Adrenal gland (tissue), 12 donors: Measurements from ENCODE around the gene TMEM91. TPM values are rescaled to one million over a fixed set of nuclear protein-coding genes. Genes with fewer than 3 reads are reported as not detected.
A peak's percentile ranks its signal among the peaks of the same experiment; 100 is the strongest.

Experiments
- DNase-seq, 7 donors: peaks; one replicate each; pipeline ENCODE4 v3.0.0-alpha.2; 2019 to 2020
- H3K27ac ChIP-seq, 5 donors: fragments of 200-600 bp; sonication (generic) in 4 of 5; 1 replicate in 3 of 5; 2 replicates in 2 of 5; pipeline versions ENCODE4 v1.5.1 to v1.8.0; 2016 to 2020; ENCODE audit warnings: mild to moderate bottlenecking in 1 of 5
- H3K27me3 ChIP-seq: fragments of 200-600 bp; 2 replicates; pipeline ENCODE4 v1.8.0; 2021
- H3K36me3 ChIP-seq, 2 donors: fragments of 200-600 bp; replicated peaks in 1 of 2; 1 replicate in 1 of 2; 2 replicates in 1 of 2; pipeline versions ENCODE4 v1.5.1 to v1.8.0; 2018 to 2022
- H3K4me1 ChIP-seq, 2 donors: fragments of 200-600 bp; replicated peaks in 1 of 2; 1 replicate in 1 of 2; 2 replicates in 1 of 2; pipeline versions ENCODE4 v1.5.1 to v1.8.0; 2018 to 2021
- H3K4me3 ChIP-seq, 4 donors: fragments of 200-600 bp; sonication (generic) in 3 of 4; one replicate each; pipeline ENCODE4 v1.5.1; 2016 to 2018
- H3K9me3 ChIP-seq, 3 donors: fragments of 200-600 bp; sonication (generic) in 1 of 3; replicated peaks in 1 of 3; 1 replicate in 2 of 3; 2 replicates in 1 of 3; pipeline versions ENCODE4 v1.5.1 to v1.8.0; 2016 to 2021
- POLR2A ChIP-seq, 2 donors: fragments of 450-650 bp; IDR thresholded peaks; one replicate each; pipeline ENCODE4 v1.6.1; 2017; ENCODE audit warnings: antibody characterized with exemption in 2 of 2, mild to moderate bottlenecking in 2 of 2, moderate library complexity in 1 of 2
- whole genome bisulfite sequencing, 4 donors: extraction: QIAGEN DNeasy Blood & Tissue Kit in 2 of 4; methylation state at CpG; one replicate each; pipeline versions ENCODE4 v1.1.5 to v1.1.7; 2013 to 2017; 5-methylcytosine and 5-hydroxymethylcytosine counted together
- intact Hi-C, 2 donors: fragments of 100-400 bp; cut with DNase I; formaldehyde crosslinking; loops; one replicate each; pipeline versions ENCODE4 v1.14.1 to v1.15.0; 2022 to 2023
- polyA plus RNA-seq, 3 donors: library from polyadenylated mRNA; stranded (reverse); fragments of 200-250 nt in 2 of 3; fragments of 350-450 nt in 1 of 3; fragmentation: Illumina TruSeq in 1 of 3; extraction: RNeasy Lipid Tissue Mini Kit (QIAGEN cat#74804) in 1 of 3; gene quantifications; one replicate each; pipeline ENCODE4 v1.2.3, GENCODE V29; 2013 to 2014
- total RNA-seq, 9 donors: library from RNA; depleted of rRNA in 4 of 9; stranded (reverse); fragments of >200 nt in 4 of 9; fragments of 120-200 nt in 1 of 9; fragmentation: NEBNext Ultra II Directional in 1 of 9; extraction: Animal tissue kit (Norgen Biotek cat#: 25700) in 1 of 9; gene quantifications; one replicate each; pipeline versions ENCODE4 v1.1.0 to v1.2.4, GENCODE V29; 2013 to 2023
- TF ChIP-seq, protein P1 (sequence below), 6 experiments: fragments of 450-650 bp in 4 of 6; fragments of 200-600 bp in 2 of 6; sonication (generic) in 1 of 6; IDR thresholded peaks; 1 replicate in 5 of 6; 2 replicates in 1 of 6; pipeline versions ENCODE4 v1.5.1 to v1.8.0; 2016 to 2021; ENCODE audit warnings: antibody characterized with exemption in 6 of 6, mild to moderate bottlenecking in 2 of 6, moderate library complexity in 1 of 6
- donor health status: healthy with polysubstance abuse.
- donor health status: Bipolar disorder and iron deficiency.
- donor health status: DM: yes; HTN: yes; CAD: no.
- donor health status: DM: no; HTN: no; CAD: no.
- donor health status: DM: no; HTN: no; CAD: no.
- donor health status: DM: yes; HTN: yes; CAD: no.

Gene TMEM91
- total and polyA plus RNA-seq, 12 donors, result 1.9 to 88.6 (median 9.6) TPM

DNA sequence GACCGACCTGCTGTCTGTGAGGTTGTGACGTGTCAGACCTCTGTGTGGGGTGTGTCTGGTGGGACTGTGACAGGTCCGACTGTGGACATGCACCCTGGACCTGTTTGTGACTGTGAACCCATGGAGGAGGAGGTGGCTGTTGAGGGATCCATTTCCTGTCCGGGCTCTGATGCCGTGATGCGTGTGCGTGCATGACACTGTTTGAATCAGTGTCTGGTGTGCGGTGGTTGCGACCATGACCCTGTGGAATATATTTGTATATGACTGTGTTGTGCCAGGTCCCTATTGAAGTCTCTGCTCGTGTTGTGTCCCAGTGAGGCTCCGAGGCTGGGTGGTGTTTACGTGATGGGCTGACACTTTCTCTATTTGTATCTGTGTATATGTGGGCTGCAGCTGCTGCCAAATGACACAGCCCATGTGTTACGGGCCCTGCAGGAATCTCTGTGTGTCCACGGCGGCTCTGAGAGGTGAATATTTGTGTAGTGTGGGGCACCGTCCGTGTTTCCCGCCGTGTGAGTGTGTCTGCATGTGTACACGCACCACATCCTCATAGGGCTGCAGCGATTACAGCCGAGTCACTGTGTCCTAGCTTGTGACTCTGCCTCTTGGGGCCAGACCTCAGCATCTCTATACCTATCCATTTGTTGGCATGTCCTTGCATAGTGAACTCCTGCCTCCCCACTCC lies 48.0 kb upstream of the TMEM91 start:
- Histone ChIP-seq H3K4me3 (no peak overlapping the region), H3K4me1 (peaks cover 22 to 44% of the 10 kb centered on the region in 2 donors), H3K36me3 (peaks cover 0 to 28% of the 10 kb centered on the region in 2 donors), H3K9me3 (no peaks in the 10 kb centered on the region), H3K27ac (peak overlapping the region in 4 of 5 donors; percentile 31 to 91 (median 64)), H3K27me3 (no peaks in the 10 kb centered on the region)
- intact Hi-C loops, result no loop called here
- WGBS, 4 donors, result 60 to 70% (median 65%) methylated on average over 15 to 22 of the region's 22 CpGs
- TF ChIP-seq, protein P1, sequence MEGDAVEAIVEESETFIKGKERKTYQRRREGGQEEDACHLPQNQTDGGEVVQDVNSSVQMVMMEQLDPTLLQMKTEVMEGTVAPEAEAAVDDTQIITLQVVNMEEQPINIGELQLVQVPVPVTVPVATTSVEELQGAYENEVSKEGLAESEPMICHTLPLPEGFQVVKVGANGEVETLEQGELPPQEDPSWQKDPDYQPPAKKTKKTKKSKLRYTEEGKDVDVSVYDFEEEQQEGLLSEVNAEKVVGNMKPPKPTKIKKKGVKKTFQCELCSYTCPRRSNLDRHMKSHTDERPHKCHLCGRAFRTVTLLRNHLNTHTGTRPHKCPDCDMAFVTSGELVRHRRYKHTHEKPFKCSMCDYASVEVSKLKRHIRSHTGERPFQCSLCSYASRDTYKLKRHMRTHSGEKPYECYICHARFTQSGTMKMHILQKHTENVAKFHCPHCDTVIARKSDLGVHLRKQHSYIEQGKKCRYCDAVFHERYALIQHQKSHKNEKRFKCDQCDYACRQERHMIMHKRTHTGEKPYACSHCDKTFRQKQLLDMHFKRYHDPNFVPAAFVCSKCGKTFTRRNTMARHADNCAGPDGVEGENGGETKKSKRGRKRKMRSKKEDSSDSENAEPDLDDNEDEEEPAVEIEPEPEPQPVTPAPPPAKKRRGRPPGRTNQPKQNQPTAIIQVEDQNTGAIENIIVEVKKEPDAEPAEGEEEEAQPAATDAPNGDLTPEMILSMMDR (IDR thresholded peaks at IDR 0.05), result no peak
- TF ChIP-seq POLR2A (IDR thresholded peaks at IDR 0.05), result no peak
- DNase-seq, result peak in 3 of 7 donors; percentile 22 to 65 (median 33)

GRCh38 chr19:41328842-41329225 lies 47.5 kb upstream of the TMEM91 start:
- WGBS, 4 donors, result 42 to 73% (median 57%) methylated on average over 1 of the region's 1 CpG
- no peaks in the 10 kb centered on the region for H3K27me3 ChIP-seq
- no peaks in the 10 kb centered on the region for H3K9me3 ChIP-seq
- no peak overlapping the region for H3K4me3 ChIP-seq
- intact Hi-C loops, result no loop called here
- peak overlapping the region in 4 of 5 donors; percentile 31 to 91 (median 64) for H3K27ac ChIP-seq
- H3K36me3 ChIP-seq, result peaks cover 0 to 28% of the 10 kb centered on the region in 2 donors
- peak in 2 of 7 donors; percentile 45 to 59 for DNase-seq
- H3K4me1 ChIP-seq, result peaks cover 20 to 39% of the 10 kb centered on the region in 2 donors
- TF ChIP-seq, protein P1 (IDR thresholded peaks at IDR 0.05), result no peak
- TF ChIP-seq POLR2A (IDR thresholded peaks at IDR 0.05), result no peak

- peaks cover 0 to 28% of the 10 kb centered on the region in 2 donors for H3K36me3 ChIP-seq
Observed at GRCh38 chr19:41330481-41330880, 45.9 kb upstream of the TMEM91 start.

GRCh38 chr19:41330946-41331678 lies 45.2 kb upstream of the TMEM91 start:
- H3K27ac ChIP-seq, result no peak overlapping the region
- no peaks in the 10 kb centered on the region for H3K27me3 ChIP-seq
- H3K4me3 ChIP-seq, result no peak overlapping the region
- no peak for DNase-seq
- H3K9me3 ChIP-seq, result no peaks in the 10 kb centered on the region
- peaks cover 0 to 17% of the 10 kb centered on the region in 2 donors for H3K4me1 ChIP-seq
- no peak for TF ChIP-seq POLR2A (IDR thresholded peaks at IDR 0.05)
- TF ChIP-seq, protein P1 (IDR thresholded peaks at IDR 0.05), result no peak
- H3K36me3 ChIP-seq, result peaks cover 0 to 28% of the 10 kb centered on the region in 2 donors
- WGBS, 4 donors, result 73 to 87% (median 77%) methylated on average over 29 to 47 of the region's 47 CpGs
- intact Hi-C loops, result no loop called here

More at GRCh38 chr19:41330481-41330880, 45.9 kb upstream of the TMEM91 start:
- no peaks in the 10 kb centered on the region for H3K27me3 ChIP-seq
- no peak overlapping the region for H3K4me3 ChIP-seq
- H3K4me1 ChIP-seq, result peaks cover 4 to 23% of the 10 kb centered on the region in 2 donors
- no peak for DNase-seq
- TF ChIP-seq, protein P1 (IDR thresholded peaks at IDR 0.05), result no peak
- no peak for TF ChIP-seq POLR2A (IDR thresholded peaks at IDR 0.05)
- WGBS, 4 donors, result 76 to 93% (median 86%) methylated on average over 4 of the region's 4 CpGs
- no peaks in the 10 kb centered on the region for H3K9me3 ChIP-seq
- intact Hi-C loops, result no loop called here
- H3K27ac ChIP-seq, result no peak overlapping the region
